Stimulated activated CD4-positive, alpha-beta T cell treated with anti-CD3 and anti-CD28 coated beads, Interleukin-1b, Interleukin-23, amount 100 ng/mL, for 48 hours (primary cell): Measurements from ENCODE around the gene RNU7-1.

Source experiments
- DNase-seq: peaks from one replicate; pipeline ENCODE4 v3.0.0-alpha.2; 2020

RNU7-1 gene

GRCh38 chr12:6938353-6939190 is 5.0 kb upstream of the RNU7-1 start:
- DNase-seq = no peak

GRCh38 chr12:6939191-6939540 is 4.5 kb upstream of the RNU7-1 start:
- DNase-seq = no peak

GRCh38 chr12:6941267-6941666 is 2.3 kb upstream of the RNU7-1 start:
- no peak for DNase-seq

- DNase-seq = no peak
These were observed 1.8 kb upstream of the RNU7-1 start for GRCh38 chr12:6941782-6942181.

- no peak for DNase-seq
These were observed 1.3 kb upstream of the RNU7-1 start for GRCh38 chr12:6942331-6942665.

- peak; percentile 79 for DNase-seq
These were observed 261 bp upstream of the RNU7-1 start for GRCh38 chr12:6943389-6943721.

GRCh38 chr12:6944381-6945186 is 968 bp downstream of the RNU7-1 start:
- DNase-seq = peak; percentile 91

- no peak for DNase-seq
These were observed 2.0 kb downstream of the RNU7-1 start for GRCh38 chr12:6945613-6946012.

- peak; percentile 71 for DNase-seq
These were observed 2.7 kb downstream of the RNU7-1 start for GRCh38 chr12:6946033-6946919.

GRCh38 chr12:6946920-6947374 is 3.3 kb downstream of the RNU7-1 start:
- DNase-seq = no peak

- no peak for DNase-seq
These were observed 4.0 kb downstream of the RNU7-1 start for GRCh38 chr12:6947615-6948014.

- no peak for DNase-seq
These were observed 5.4 kb downstream of the RNU7-1 start for GRCh38 chr12:6948873-6949594.

GRCh38 chr12:6950401-6950801 is 6.8 kb downstream of the RNU7-1 start:
- no peak for DNase-seq

- peak; percentile 55 for DNase-seq
These were observed 7.4 kb downstream of the RNU7-1 start, which contains the start of gene PTPN6 for GRCh38 chr12:6950811-6951540. PTPN6 (plus strand) TSS chr12:6951356; CDS start chr12:6951513, 157 bp downstream.

- no peak for DNase-seq
These were observed 8.0 kb downstream of the RNU7-1 start for GRCh38 chr12:6951551-6952120.

GRCh38 chr12:6952121-6952862 is 8.7 kb downstream of the RNU7-1 start:
- DNase-seq = no peak

- DNase-seq = no peak
These were observed 9.3 kb downstream of the RNU7-1 start for GRCh38 chr12:6952863-6953441.

GRCh38 chr12:6953442-6954315 is 10.1 kb downstream of the RNU7-1 start:
- DNase-seq = peak; percentile 80
